Chondrocyte (in vitro differentiated cells): ENCODE data around the gene GANC. TPM values are rescaled to one million over a fixed set of nuclear protein-coding genes. Genes with fewer than 3 reads are reported as not detected.
"Not testable (repeated sequence)": the region's sequence is repeated elsewhere in the genome, so short reads cannot be mapped to it uniquely, and the experiment has no call there.

ENCODE experiments used
- DNase-seq: peaks from one replicate; pipeline ENCODE4 v3.0.0; 2021; ENCODE audit warnings: mixed read lengths, low spot score
- H3K27ac Mint-ChIP-seq: one replicate; pipeline ENCODE4 v1.8.0; 2021; ENCODE audit warnings: mild to moderate bottlenecking, moderate library complexity, mixed read lengths; ENCODE audit not compliant: unreplicated experiment
- H3K27me3 Mint-ChIP-seq: 2 replicates; pipeline ENCODE4 v1.8.0; 2021; ENCODE audit warnings: low read depth, mixed read lengths
- H3K36me3 Mint-ChIP-seq: 2 replicates; pipeline ENCODE4 v1.8.0; 2021; ENCODE audit warnings: low read depth, mixed read lengths
- H3K4me1 Mint-ChIP-seq: 2 replicates; pipeline ENCODE4 v1.8.0; 2021; ENCODE audit warnings: low read depth, mild to moderate bottlenecking, mixed read lengths
- H3K4me3 Mint-ChIP-seq: one replicate; pipeline ENCODE4 v1.8.0; 2021; ENCODE audit warnings: mild to moderate bottlenecking, moderate library complexity, mixed read lengths; ENCODE audit not compliant: unreplicated experiment
- H3K9me3 Mint-ChIP-seq: 2 replicates; pipeline ENCODE4 v1.8.0; 2021; ENCODE audit warnings: low read depth, mixed read lengths
- total RNA-seq: library from RNA; stranded (reverse); gene quantifications from 3 replicates; pipeline ENCODE4 v1.2.1, GENCODE V29; 2021
- TF ChIP-seq, protein P1 (sequence below): fragments of 200-600 bp; sonication (generic); IDR thresholded peaks from 2 replicates; pipeline ENCODE4 v1.5.0; 2021; ENCODE audit warnings: antibody characterized with exemption, mild to moderate bottlenecking, moderate library complexity

Gene GANC
- total RNA-seq, 1 donor from 2014 or later, result 20.7 TPM

GRCh38 chr15:42331235-42331634 lies 58.2 kb downstream of the GANC start:
- Mint-ChIP-seq H3K36me3 (peaks cover 14% of the 10 kb centered on the region), H3K4me3 (no peak overlapping the region), H3K27ac (no peak overlapping the region), H3K9me3 (peaks cover 17% of the 10 kb centered on the region), H3K27me3 (no peaks in the 10 kb centered on the region), H3K4me1 (no peaks in the 10 kb centered on the region)
- TF ChIP-seq, protein P1, sequence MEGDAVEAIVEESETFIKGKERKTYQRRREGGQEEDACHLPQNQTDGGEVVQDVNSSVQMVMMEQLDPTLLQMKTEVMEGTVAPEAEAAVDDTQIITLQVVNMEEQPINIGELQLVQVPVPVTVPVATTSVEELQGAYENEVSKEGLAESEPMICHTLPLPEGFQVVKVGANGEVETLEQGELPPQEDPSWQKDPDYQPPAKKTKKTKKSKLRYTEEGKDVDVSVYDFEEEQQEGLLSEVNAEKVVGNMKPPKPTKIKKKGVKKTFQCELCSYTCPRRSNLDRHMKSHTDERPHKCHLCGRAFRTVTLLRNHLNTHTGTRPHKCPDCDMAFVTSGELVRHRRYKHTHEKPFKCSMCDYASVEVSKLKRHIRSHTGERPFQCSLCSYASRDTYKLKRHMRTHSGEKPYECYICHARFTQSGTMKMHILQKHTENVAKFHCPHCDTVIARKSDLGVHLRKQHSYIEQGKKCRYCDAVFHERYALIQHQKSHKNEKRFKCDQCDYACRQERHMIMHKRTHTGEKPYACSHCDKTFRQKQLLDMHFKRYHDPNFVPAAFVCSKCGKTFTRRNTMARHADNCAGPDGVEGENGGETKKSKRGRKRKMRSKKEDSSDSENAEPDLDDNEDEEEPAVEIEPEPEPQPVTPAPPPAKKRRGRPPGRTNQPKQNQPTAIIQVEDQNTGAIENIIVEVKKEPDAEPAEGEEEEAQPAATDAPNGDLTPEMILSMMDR, result no peak
- DNase-seq, result no peak

DNA sequence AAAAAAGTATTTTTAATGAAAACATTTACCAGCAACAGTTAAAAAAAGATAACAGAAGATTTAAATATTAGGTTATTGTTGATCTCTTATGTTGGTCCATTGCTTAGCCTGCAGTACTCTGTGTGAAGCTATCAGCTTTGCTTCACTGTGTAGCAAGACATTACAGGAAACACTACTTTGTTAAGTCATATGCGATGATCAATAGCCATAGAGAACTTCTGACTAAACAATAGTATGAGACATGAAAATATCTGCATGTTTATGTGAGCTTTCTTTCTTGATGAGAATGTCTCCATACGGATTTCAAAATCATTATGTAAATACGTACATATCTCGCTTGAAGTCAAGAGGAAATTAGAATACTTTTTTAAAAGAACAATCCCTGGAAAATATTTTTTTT lies 59.3 kb downstream of the GANC start:
- no peak for DNase-seq
- Mint-ChIP-seq H3K27ac (no peak overlapping the region), H3K4me1 (no peaks in the 10 kb centered on the region), H3K9me3 (peaks cover 22% of the 10 kb centered on the region), H3K4me3 (no peak overlapping the region), H3K27me3 (no peaks in the 10 kb centered on the region), H3K36me3 (peaks cover 19% of the 10 kb centered on the region)
- TF ChIP-seq, protein P1, result no peak

- Mint-ChIP-seq H3K4me1 (no peaks in the 10 kb centered on the region), H3K4me3 (no peak overlapping the region), H3K27me3 (no peaks in the 10 kb centered on the region), H3K27ac (no peak overlapping the region), H3K9me3 (peaks cover 22% of the 10 kb centered on the region), H3K36me3 (peaks cover 23% of the 10 kb centered on the region)
- TF ChIP-seq, protein P1, result no peak
- DNase-seq, result no peak
Measured at GRCh38 chr15:42335074-42335473, 62.1 kb downstream of the GANC start.

DNA sequence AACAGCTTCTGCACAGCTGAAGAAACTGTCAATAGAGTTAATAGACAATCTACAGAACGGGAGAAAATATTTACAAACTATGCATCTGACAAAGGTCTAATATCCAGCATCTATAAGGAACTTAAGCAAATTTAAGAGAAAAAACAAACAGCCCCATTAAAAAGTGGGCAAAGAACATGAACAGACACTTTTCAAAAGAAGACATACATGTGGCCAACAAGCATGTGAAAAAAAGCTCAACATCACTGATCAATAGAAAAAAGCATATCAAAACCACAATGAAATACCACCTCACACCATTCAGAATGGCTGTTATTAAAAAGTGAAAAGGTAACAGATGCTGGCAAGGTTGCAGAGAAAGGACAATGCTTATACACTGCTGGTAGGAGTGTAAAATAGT lies 63.6 kb downstream of the GANC start:
- Mint-ChIP-seq H3K36me3 (peaks cover 22% of the 10 kb centered on the region), H3K9me3 (peaks cover 22% of the 10 kb centered on the region)
- DNase-seq, H3K27ac Mint-ChIP-seq, H3K27me3 Mint-ChIP-seq, H3K4me1 Mint-ChIP-seq, H3K4me3 Mint-ChIP-seq: not testable (repeated sequence)

DNA sequence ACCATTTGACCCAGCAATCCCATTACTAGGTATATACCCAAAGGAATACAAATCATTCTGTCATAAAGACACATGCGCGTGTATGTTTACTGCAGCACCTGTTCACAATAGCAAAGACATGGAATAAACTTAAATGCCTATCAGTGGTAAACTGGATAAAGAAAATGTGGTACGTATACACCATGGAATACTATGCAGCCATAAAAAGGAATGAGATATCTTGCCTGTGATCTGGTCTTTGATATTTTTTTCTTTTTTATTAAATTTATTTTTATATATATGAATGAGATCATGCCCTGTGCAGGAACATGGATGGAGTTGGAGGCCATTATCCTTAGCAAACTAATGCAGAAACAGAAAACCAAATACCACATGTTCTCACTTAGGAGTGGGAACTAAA lies 64.1 kb downstream of the GANC start:
- not testable (repeated sequence) for H3K4me3 Mint-ChIP-seq

DNA sequence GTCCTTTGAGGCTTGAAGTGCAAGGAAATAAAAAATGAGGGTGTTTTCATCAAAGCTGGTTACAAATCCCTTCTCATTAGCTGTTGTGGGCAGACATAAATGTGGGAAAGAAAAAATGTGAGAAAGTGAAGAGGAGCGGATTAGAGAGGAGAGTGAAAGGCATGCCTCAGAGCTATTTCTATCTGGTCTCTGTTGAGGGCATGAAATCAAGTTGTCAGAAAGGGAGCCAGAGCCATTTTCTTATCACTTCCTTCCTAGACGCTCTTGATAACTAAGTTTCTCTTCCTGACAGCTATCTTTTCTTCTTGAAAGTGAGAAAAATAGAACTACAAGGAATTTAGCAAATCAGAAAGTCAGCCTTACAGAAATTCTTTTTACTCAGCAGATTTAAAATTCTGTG lies 65.5 kb downstream of the GANC start:
- Mint-ChIP-seq H3K9me3 (peaks cover 22% of the 10 kb centered on the region), H3K4me3 (no peak overlapping the region), H3K27me3 (no peaks in the 10 kb centered on the region), H3K36me3 (peaks cover 25% of the 10 kb centered on the region), H3K27ac (no peak overlapping the region), H3K4me1 (no peaks in the 10 kb centered on the region)
- DNase-seq, result no peak
- TF ChIP-seq, protein P1, result no peak

More for the DNA sequence above, 64.1 kb downstream of the GANC start:
- H3K27ac Mint-ChIP-seq, H3K27me3 Mint-ChIP-seq, DNase-seq, H3K4me1 Mint-ChIP-seq: not testable (repeated sequence)
- Mint-ChIP-seq H3K36me3 (peaks cover 22% of the 10 kb centered on the region), H3K9me3 (peaks cover 22% of the 10 kb centered on the region)
